ENCODE data around the gene SMG5. TPM values are rescaled to one million over a fixed set of nuclear protein-coding genes. Genes with fewer than 3 reads are reported as not detected.

The SMG5 gene
- polyA plus RNA-seq, 3 donors, result 4.4 to 72.4 (median 7.0) TPM

DNA sequence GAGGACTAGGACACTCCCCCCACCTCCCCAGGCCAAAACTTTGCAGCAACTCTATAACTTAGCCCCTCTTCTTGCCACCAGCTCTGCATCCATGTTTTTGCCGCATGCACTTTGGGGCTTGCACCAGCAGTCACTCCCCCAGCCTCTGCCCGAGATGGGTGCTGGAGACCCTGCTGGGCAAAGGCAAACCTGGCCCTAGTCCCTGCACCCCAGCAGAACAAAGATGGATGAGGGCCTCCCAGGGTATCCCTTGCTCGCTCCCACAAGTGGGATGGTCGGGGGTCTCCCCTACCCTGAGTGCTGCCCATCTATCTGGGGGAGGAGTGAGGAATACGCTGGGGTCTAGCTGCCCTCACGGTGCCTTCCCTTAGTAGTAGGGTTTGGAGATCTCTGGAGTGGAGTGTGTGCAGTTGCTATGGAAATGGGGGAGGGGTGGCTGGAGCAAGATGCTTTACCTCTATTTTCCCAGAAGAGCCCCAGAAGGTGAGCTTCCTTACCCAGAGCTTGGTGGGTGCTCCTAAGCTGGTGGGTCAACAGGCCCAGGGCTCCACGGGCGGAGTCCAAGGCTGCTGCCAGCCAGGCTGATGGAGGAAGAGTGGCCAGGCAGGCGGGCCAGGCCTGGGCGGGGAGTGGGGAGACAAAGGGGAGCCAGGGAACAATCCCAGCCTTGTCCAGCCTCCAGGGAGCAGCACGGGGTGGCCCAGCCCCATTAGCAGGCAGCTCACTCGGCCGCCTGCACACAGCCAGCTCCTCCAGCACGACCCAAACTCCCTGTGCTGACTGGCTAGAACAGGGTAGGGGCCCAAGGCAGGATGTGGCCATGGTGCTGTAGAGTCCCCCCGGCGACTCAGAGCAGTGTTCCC lies 34.9 kb downstream of the SMG5 start, which contains the start of gene PAQR6:
TSS of gene PAQR6 (minus strand) at position 597 of the 863 bp plus-strand sequence. CDS start 1,325 bp downstream, outside the sequence.
- Histone ChIP-seq H4K20me1 (ENCODE audit: insufficient read depth, low read length) (peaks cover 45% of the 10 kb centered on the region), H3K36me3 (replicated peaks in 1 of 2; ENCODE audit: control insufficient read depth in 1 of 2, insufficient read depth in 2 of 2, low read length in 2 of 2) (peaks cover 38 to 39% of the 10 kb centered on the region in 2 donors), H3K4me1 (ENCODE audit: control insufficient read depth in 1 of 2, insufficient read depth in 2 of 2, low read length in 2 of 2) (peaks cover 9 to 14% of the 10 kb centered on the region in 2 donors), H3K4me2 (replicated peaks; ENCODE audit: extremely low read depth, low read length, poor library complexity, severe bottlenecking) (no peak within 1 kb of the TSS), H3K27me3 (ENCODE audit: control insufficient read depth in 2 of 2, insufficient read depth in 2 of 2, low read length in 2 of 2) (peaks cover 10 to 31% of the 10 kb centered on the region in 2 donors), H3K4me3 (replicated peaks in 1 of 3; ENCODE audit: low read depth in 2 of 3, low read length in 3 of 3) (no peak within 1 kb of the TSS), H3K9ac (ENCODE audit: insufficient read depth, low read length, poor library complexity, severe bottlenecking) (no peak within 1 kb of the TSS), H2AFZ (ENCODE audit: insufficient read depth, low read depth, low read length, poor library complexity, severe bottlenecking) (no peak within 1 kb of the TSS), H3K27ac (ENCODE audit: low read depth in 1 of 2, low read length in 2 of 2) (no peak within 1 kb of the TSS), H3K79me2 (ENCODE audit: insufficient read depth, low read length) (no peaks in the 10 kb centered on the region), H3K9me3 (replicated peaks in 1 of 2; ENCODE audit: control insufficient read depth in 1 of 2, insufficient read depth in 1 of 2, low read length in 2 of 2) (peaks cover 0 to 12% of the 10 kb centered on the region in 2 donors)
- intact Hi-C loops (cut with micrococcal nuclease), result no loop called here
- Mint-ChIP-seq H3K4me3 (no peak within 1 kb of the TSS), H3K4me1 (peaks cover 14% of the 10 kb centered on the region), H3K27me3 (ENCODE audit: low read depth in 3 of 3) (peaks cover 21 to 37% (median 32%) of the 10 kb centered on the region in 3 donors), H3K36me3 (peaks cover 41 to 44% of the 10 kb centered on the region in 2 donors), H3K9me3 (peaks cover 0 to 9% (median 0%) of the 10 kb centered on the region in 7 donors), H3K27ac (peak within 1 kb of the TSS in 1 of 7 donors; percentile 30)
- TF ChIP-seq, protein P1, sequence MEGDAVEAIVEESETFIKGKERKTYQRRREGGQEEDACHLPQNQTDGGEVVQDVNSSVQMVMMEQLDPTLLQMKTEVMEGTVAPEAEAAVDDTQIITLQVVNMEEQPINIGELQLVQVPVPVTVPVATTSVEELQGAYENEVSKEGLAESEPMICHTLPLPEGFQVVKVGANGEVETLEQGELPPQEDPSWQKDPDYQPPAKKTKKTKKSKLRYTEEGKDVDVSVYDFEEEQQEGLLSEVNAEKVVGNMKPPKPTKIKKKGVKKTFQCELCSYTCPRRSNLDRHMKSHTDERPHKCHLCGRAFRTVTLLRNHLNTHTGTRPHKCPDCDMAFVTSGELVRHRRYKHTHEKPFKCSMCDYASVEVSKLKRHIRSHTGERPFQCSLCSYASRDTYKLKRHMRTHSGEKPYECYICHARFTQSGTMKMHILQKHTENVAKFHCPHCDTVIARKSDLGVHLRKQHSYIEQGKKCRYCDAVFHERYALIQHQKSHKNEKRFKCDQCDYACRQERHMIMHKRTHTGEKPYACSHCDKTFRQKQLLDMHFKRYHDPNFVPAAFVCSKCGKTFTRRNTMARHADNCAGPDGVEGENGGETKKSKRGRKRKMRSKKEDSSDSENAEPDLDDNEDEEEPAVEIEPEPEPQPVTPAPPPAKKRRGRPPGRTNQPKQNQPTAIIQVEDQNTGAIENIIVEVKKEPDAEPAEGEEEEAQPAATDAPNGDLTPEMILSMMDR (IDR thresholded peaks at IDR 0.05), result no peak
- DNase-seq, result no peak
- WGBS (ENCODE audit: insufficient coverage), result 89% methylated on average over 13 of the region's 16 CpGs

DNA sequence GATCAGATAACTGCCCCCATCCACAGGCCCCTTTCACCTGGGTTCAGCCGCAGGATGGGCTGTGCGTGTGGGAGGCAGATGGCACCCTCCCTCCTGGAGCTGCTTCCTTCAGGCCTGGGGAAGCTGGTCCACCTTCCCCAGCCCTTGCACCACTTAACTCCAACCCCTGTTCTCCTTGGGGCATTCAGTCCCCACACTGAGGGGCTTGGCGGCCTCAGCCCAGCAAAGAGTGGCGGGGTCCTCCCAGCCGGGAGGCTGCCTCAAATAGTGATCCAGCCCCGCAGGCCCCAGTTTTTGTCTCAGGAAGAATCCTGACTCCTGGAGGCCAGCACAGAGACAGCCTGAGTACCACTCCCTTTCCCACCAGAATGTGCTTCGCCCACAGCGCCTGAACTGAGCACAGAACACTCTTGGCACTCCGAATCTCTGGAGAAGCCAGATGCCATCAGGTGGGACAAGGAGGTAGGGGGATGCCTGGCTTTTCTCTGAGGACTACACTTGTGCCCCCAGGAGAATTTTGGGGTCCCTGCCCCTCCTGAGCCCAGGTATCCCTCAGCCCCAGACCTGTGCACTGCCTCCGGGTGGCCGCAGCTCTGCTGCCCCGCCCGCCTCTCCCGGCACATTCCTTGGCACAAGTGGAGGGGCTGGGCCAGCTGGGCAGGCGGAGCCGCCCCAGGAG lies 35.7 kb downstream of the SMG5 start:
- no peak overlapping the region for H3K9ac ChIP-seq (ENCODE audit: insufficient read depth, low read length, poor library complexity, severe bottlenecking)
- Mint-ChIP-seq H3K9me3 (peaks cover 0 to 9% (median 0%) of the 10 kb centered on the region in 7 donors), H3K4me3 (no peak overlapping the region), H3K4me1 (peaks cover 14% of the 10 kb centered on the region), H3K27ac (no peak overlapping the region), H3K36me3 (peaks cover 36 to 40% of the 10 kb centered on the region in 2 donors), H3K27me3 (ENCODE audit: low read depth in 3 of 3) (peaks cover 21 to 37% (median 35%) of the 10 kb centered on the region in 3 donors)
- peaks cover 32 to 33% of the 10 kb centered on the region in 2 donors for H3K36me3 ChIP-seq (replicated peaks in 1 of 2; ENCODE audit: control insufficient read depth in 1 of 2, insufficient read depth in 2 of 2, low read length in 2 of 2)
- no peak overlapping the region for H3K4me2 ChIP-seq (replicated peaks; ENCODE audit: extremely low read depth, low read length, poor library complexity, severe bottlenecking)
- no peak overlapping the region for H3K4me3 ChIP-seq (replicated peaks in 1 of 3; ENCODE audit: low read depth in 2 of 3, low read length in 3 of 3)
- 93% methylated on average over 10 of the region's 16 CpGs for WGBS (ENCODE audit: insufficient coverage)
- TF ChIP-seq, protein P1 (IDR thresholded peaks at IDR 0.05), result no peak
- no peak for DNase-seq
- no peak overlapping the region for H2AFZ ChIP-seq (ENCODE audit: insufficient read depth, low read depth, low read length, poor library complexity, severe bottlenecking)
- H3K9me3 ChIP-seq (replicated peaks in 1 of 2; ENCODE audit: control insufficient read depth in 1 of 2, insufficient read depth in 1 of 2, low read length in 2 of 2), result peaks cover 0 to 12% of the 10 kb centered on the region in 2 donors
- H3K27me3 ChIP-seq (ENCODE audit: control insufficient read depth in 2 of 2, insufficient read depth in 2 of 2, low read length in 2 of 2), result peaks cover 10 to 31% of the 10 kb centered on the region in 2 donors
- H3K4me1 ChIP-seq (ENCODE audit: control insufficient read depth in 1 of 2, insufficient read depth in 2 of 2, low read length in 2 of 2), result peaks cover 9 to 14% of the 10 kb centered on the region in 2 donors
- no peak overlapping the region for H3K27ac ChIP-seq (ENCODE audit: low read depth in 1 of 2, low read length in 2 of 2)
- H3K79me2 ChIP-seq (ENCODE audit: insufficient read depth, low read length), result no peaks in the 10 kb centered on the region
- H4K20me1 ChIP-seq (ENCODE audit: insufficient read depth, low read length), result peaks cover 41% of the 10 kb centered on the region
- intact Hi-C loops (cut with micrococcal nuclease), result no loop called here

Data from CD14-positive monocyte (primary cell).